SH-SY5Y (cell line): ENCODE data around the gene GP1BA.

ENCODE experiments used
- GATA2 ChIP-seq: IDR thresholded peaks from 2 replicates; pipeline ENCODE4 v1.6.1; 2011; ENCODE audit warnings: mild to moderate bottlenecking, low read depth, low read length
- GATA3 ChIP-seq: IDR thresholded peaks from 2 replicates; pipeline ENCODE4 v1.6.1; 2011; ENCODE audit warnings: low read depth, mild to moderate bottlenecking, low read length, moderate library complexity

GRCh38 chr17:4896332-4897197 is 35.5 kb upstream of the GP1BA start:
- no peak for TF ChIP-seq GATA2
- TF ChIP-seq GATA3 = no peak
